ENCODE measurements around the gene XAF1.
"Not testable (repeated sequence)": the region's sequence is repeated elsewhere in the genome, so short reads cannot be mapped to it uniquely, and the experiment has no call there.

XAF1 gene

DNA sequence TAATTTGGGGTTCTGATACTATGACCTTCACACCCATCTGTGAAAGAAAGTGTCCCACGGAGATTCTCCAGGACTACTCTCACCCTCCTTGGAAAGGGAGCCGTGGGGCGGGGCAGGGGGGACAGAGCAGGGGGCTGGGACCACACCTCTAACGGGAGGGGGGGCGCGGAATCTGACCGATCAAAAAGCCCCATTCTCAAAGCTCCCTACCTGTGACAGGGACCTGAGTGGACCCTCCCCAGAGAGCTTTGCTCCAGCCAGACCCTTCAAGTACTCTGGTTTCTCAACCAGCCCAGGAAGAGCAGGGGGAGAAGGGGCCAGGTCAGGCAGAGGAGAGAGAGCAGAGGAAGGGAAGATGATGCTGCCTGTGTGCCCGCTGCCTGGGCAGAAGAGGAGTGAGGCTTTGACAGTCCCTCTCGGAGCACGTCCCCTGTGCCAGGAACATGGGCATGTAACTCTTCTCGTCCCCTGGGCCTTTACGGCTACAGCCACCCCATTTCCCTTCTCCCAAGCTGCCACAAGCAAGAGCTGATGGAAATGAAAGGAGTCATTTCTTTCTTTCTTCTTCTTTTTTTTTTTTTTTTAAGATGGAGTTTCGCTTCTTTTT, 682 bp downstream of the XAF1 start:
- Histone ChIP-seq H3K36me3 (ENCODE audit: control insufficient read depth, insufficient read depth, low read length) (no peaks in the 10 kb centered on the region), H3K9ac (ENCODE audit: low read length) (peak overlapping the region; percentile 81), H3K4me1 (ENCODE audit: control insufficient read depth, insufficient read depth, low read length) (peaks cover 18% of the 10 kb centered on the region)

DNA sequence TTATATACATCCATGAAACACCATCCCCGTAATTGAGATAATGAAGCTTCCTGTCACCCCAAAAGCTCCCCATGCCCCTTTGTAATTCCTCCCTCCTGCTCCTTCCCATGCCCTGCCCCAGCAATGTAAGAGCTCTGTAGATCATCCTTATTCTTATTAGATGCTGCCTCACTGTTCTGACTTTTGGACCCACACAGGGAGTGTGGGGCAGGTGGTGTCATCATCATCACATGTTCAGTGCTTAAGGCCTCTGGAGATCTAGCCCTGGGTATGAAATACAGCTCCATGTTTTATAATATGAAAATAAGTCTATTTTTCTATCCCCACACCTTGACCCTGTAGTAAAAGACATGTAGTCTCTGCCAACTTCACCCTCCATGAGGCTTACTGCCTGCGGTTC, 1.9 kb downstream of the XAF1 start:
- no peaks in the 10 kb centered on the region for H3K9me3 ChIP-seq (ENCODE audit: control insufficient read depth, low read length)
- H3K27me3 ChIP-seq (ENCODE audit: control insufficient read depth, insufficient read depth, low read length) = no peaks in the 10 kb centered on the region
- H3K36me3 ChIP-seq (ENCODE audit: control insufficient read depth, insufficient read depth, low read length) = peaks cover 6% of the 10 kb centered on the region
- H3K9ac ChIP-seq (ENCODE audit: low read length) = no peak overlapping the region
- peaks cover 18% of the 10 kb centered on the region for H3K4me1 ChIP-seq (ENCODE audit: control insufficient read depth, insufficient read depth, low read length)
- no peak overlapping the region for H3K4me3 ChIP-seq (ENCODE audit: low read length)

More for the DNA sequence above, 682 bp downstream of the XAF1 start:
- H3K4me3 ChIP-seq (ENCODE audit: low read length) = peak overlapping the region; percentile 74
- no peaks in the 10 kb centered on the region for H3K9me3 ChIP-seq (ENCODE audit: control insufficient read depth, low read length)
- H3K27me3 ChIP-seq (ENCODE audit: control insufficient read depth, insufficient read depth, low read length) = no peaks in the 10 kb centered on the region

DNA sequence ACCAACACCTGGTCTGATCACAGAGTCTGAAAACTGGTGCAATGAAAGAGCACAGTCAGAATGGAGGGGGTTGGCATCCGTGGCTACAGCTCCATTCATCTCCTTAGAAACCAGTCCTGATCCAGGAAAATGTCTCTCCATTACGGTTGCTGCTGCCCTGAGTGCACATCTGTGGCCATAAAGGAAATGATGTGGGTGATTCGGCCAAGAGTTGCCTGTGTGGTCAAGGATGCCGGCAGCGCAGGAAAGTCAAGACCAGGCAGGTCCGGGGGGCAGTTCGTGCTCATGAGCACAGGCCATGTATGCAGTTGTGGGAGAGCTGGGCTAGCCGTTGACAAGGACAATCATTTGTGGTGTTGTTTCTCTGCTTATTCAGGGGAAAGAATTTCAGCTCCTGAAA, 5.9 kb downstream of the XAF1 start:
- H3K4me3 ChIP-seq (ENCODE audit: low read length) = no peak overlapping the region
- peaks cover 4% of the 10 kb centered on the region for H3K4me1 ChIP-seq (ENCODE audit: control insufficient read depth, insufficient read depth, low read length)
- H3K27me3 ChIP-seq (ENCODE audit: control insufficient read depth, insufficient read depth, low read length) = no peaks in the 10 kb centered on the region
- no peak overlapping the region for H3K9ac ChIP-seq (ENCODE audit: low read length)
- H3K9me3 ChIP-seq (ENCODE audit: control insufficient read depth, low read length) = no peaks in the 10 kb centered on the region
- peaks cover 14% of the 10 kb centered on the region for H3K36me3 ChIP-seq (ENCODE audit: control insufficient read depth, insufficient read depth, low read length)

DNA sequence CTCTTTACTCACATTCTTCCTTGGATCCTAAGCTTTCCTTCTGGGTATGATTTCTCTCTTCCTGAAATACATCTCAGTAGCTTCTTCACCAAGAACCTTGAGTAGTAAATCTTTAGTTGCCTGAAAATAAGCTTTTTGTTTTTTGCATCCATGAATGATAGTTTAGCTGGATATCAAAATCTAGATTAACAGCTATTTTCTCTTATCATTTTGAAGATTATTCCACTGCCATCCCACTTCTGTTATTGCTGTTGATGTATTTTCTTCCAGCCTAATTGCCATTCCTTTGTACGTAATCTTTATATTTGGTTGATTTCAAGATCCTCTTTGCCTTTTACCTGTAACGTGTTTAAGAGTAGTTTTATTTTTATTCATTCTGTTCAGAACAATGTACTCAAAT, 12.6 kb downstream of the XAF1 start:
- no peak overlapping the region for H3K9ac ChIP-seq (ENCODE audit: low read length)
- peaks cover 23% of the 10 kb centered on the region for H3K36me3 ChIP-seq (ENCODE audit: control insufficient read depth, insufficient read depth, low read length)
- H3K9me3 ChIP-seq (ENCODE audit: control insufficient read depth, low read length) = peaks cover 4% of the 10 kb centered on the region
- no peak overlapping the region for H3K4me3 ChIP-seq (ENCODE audit: low read length)
- H3K27me3 ChIP-seq (ENCODE audit: control insufficient read depth, insufficient read depth, low read length) = no peaks in the 10 kb centered on the region
- no peaks in the 10 kb centered on the region for H3K4me1 ChIP-seq (ENCODE audit: control insufficient read depth, insufficient read depth, low read length)

DNA sequence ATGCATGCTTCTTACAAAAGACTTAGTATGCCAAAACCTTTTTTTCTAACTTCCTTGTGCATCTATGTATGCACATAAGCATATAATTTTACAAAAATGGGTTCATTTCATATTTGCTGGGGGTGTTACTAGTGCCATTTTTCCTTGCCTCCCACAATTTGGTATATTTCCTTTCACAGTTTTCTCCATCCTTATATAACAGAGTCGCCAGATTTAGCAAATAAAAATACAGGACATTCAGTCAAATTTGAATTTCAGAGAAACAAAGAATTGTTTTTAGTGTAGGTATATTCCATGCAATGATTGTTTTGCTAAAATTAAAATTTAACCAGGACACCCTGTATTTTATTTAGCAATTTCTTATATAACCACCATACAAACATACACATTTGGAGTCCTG, 16.2 kb downstream of the XAF1 start:
- no peaks in the 10 kb centered on the region for H3K4me1 ChIP-seq (ENCODE audit: control insufficient read depth, insufficient read depth, low read length)
- H3K4me3 ChIP-seq (ENCODE audit: low read length) = no peak overlapping the region
- H3K9ac ChIP-seq (ENCODE audit: low read length) = no peak overlapping the region
- H3K9me3 ChIP-seq (ENCODE audit: control insufficient read depth, low read length) = peaks cover 4% of the 10 kb centered on the region
- peaks cover 21% of the 10 kb centered on the region for H3K27me3 ChIP-seq (ENCODE audit: control insufficient read depth, insufficient read depth, low read length)
- peaks cover 17% of the 10 kb centered on the region for H3K36me3 ChIP-seq (ENCODE audit: control insufficient read depth, insufficient read depth, low read length)

DNA sequence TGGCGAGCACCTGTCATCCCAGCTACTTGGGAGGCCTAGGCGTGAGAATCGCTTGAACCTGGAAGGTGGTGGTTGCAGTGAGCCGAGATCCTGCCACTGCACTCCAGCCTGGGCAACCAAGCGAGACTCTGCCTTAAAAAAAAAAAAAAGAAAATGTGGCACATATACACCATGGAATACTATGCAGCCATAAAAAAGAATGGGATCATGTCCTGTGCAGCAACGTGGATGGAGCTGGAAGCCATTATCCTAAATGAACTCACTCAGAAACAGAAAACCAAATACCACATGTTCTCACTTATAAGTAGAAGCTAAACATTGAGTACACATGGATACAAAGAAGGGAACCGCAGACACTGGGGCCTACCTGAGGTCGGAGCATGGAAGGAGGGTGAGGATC, 19.1 kb downstream of the XAF1 start:
- H3K27me3 ChIP-seq (ENCODE audit: control insufficient read depth, insufficient read depth, low read length) = peaks cover 21% of the 10 kb centered on the region
- not testable (repeated sequence) for H3K9ac ChIP-seq (ENCODE audit: low read length); H3K9me3 ChIP-seq (ENCODE audit: control insufficient read depth, low read length); H3K4me1 ChIP-seq (ENCODE audit: control insufficient read depth, insufficient read depth, low read length); H3K4me3 ChIP-seq (ENCODE audit: low read length); H3K36me3 ChIP-seq (ENCODE audit: control insufficient read depth, insufficient read depth, low read length)

DNA sequence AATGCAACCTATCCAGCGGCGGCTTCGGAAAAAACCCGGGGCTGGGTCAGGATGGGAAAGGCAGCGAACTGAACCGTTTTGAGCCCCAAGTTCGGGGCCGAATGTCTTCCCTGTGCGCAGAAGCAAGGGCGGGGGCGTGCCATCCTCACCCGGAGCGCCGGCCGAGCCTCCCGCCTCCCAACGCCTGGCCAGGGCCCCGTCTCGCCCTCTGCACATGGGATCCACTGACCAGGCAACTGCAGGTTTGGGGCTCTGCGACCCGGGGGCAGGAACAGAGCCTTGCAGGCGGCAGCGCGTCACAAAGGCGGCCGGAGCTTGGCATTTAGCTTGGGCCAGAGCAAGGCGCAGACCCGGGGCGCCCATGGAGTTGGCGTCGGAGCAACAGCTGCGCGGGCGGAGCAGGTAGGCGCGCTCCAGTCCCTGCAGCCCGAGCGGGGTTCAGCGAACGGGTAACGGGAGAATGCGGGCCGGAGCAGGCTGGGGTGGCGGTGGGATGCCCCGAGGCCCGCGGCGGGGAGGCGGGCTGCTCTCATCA, 20.1 kb downstream of the XAF1 start, which contains the start of gene FBXO39:
Gene FBXO39 (plus strand): TSS at position 345 of the 535 bp plus-strand sequence. CDS start 3,654 bp downstream, outside the sequence.
- no peaks in the 10 kb centered on the region for H3K9me3 ChIP-seq (ENCODE audit: control insufficient read depth, low read length)
- H3K9ac ChIP-seq (ENCODE audit: low read length) = no peak within 1 kb of the TSS
- peaks cover 8% of the 10 kb centered on the region for H3K36me3 ChIP-seq (ENCODE audit: control insufficient read depth, insufficient read depth, low read length)
- peaks cover 21% of the 10 kb centered on the region for H3K27me3 ChIP-seq (ENCODE audit: control insufficient read depth, insufficient read depth, low read length)
- H3K4me1 ChIP-seq (ENCODE audit: control insufficient read depth, insufficient read depth, low read length) = no peaks in the 10 kb centered on the region
- H3K4me3 ChIP-seq (ENCODE audit: low read length) = no peak within 1 kb of the TSS

DNA sequence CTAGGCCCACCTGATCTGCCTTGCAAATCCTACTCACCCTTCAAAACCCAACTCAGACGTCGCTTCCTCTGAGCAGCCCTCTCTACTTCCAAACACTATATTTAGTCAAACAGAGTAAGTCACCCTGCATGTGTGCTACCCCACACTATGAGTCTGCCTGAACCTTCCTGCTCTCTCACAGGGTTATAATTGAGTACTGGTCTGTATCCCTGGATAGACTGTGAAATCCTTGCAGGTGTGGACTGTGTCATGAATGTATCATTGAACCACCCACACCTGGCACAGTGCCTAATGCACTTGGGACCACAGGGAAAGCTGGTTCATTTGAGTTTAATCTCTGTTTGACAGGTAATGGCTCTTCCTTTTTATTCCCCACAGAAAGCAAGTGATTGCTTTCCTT, 23.6 kb downstream of the XAF1 start:
- Histone ChIP-seq H3K27me3 (ENCODE audit: control insufficient read depth, insufficient read depth, low read length) (peaks cover 27% of the 10 kb centered on the region), H3K4me1 (ENCODE audit: control insufficient read depth, insufficient read depth, low read length) (no peaks in the 10 kb centered on the region), H3K9me3 (ENCODE audit: control insufficient read depth, low read length) (no peaks in the 10 kb centered on the region), H3K4me3 (ENCODE audit: low read length) (no peak overlapping the region), H3K36me3 (ENCODE audit: control insufficient read depth, insufficient read depth, low read length) (no peaks in the 10 kb centered on the region), H3K9ac (ENCODE audit: low read length) (no peak overlapping the region)

DNA sequence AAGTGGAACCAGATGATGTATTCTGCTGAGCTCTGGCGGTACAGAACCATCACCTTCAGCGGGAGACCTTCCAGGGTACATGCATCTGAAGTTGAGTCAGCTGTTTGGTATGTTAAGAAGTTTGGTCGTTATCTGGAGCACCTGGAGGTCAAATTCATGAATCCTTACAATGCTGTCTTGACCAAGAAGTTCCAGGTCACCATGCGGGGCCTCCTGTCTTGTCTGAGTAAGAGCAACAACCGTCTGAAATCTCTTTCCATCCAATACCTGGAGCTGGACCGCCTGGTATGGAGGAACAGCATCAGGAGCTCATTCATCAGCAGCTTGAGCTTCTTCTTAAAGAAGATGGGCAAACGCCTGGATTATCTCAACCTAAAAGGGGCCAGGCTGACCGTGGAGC, 24.2 kb downstream of the XAF1 start:
- Histone ChIP-seq H3K4me1 (ENCODE audit: control insufficient read depth, insufficient read depth, low read length) (no peaks in the 10 kb centered on the region), H3K27me3 (ENCODE audit: control insufficient read depth, insufficient read depth, low read length) (peaks cover 25% of the 10 kb centered on the region), H3K9ac (ENCODE audit: low read length) (no peak overlapping the region), H3K4me3 (ENCODE audit: low read length) (no peak overlapping the region), H3K9me3 (ENCODE audit: control insufficient read depth, low read length) (no peaks in the 10 kb centered on the region), H3K36me3 (ENCODE audit: control insufficient read depth, insufficient read depth, low read length) (no peaks in the 10 kb centered on the region)

DNA sequence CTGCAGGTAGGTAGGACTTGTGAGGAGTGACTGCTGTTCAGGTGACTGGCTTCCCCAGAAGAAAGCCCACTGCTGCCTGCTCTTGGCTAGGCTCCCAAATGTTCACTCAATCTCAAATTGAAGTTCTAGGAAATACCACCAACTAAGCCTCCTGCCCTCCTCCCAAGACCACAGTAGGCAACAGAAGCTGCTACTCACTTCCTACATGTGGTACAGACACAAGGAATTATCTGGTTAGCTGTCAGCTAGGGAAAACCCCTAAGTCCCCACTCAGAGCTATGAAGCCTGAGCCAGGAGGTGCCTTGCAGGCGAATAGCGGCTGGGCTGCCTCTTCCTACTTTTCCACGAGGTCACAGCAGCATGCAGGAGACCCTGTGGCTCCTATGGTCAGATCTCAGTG, 25.0 kb downstream of the XAF1 start:
- Histone ChIP-seq H3K4me3 (ENCODE audit: low read length) (no peak overlapping the region), H3K4me1 (ENCODE audit: control insufficient read depth, insufficient read depth, low read length) (no peaks in the 10 kb centered on the region), H3K9me3 (ENCODE audit: control insufficient read depth, low read length) (no peaks in the 10 kb centered on the region), H3K36me3 (ENCODE audit: control insufficient read depth, insufficient read depth, low read length) (no peaks in the 10 kb centered on the region), H3K9ac (ENCODE audit: low read length) (no peak overlapping the region), H3K27me3 (ENCODE audit: control insufficient read depth, insufficient read depth, low read length) (peaks cover 16% of the 10 kb centered on the region)

DNA sequence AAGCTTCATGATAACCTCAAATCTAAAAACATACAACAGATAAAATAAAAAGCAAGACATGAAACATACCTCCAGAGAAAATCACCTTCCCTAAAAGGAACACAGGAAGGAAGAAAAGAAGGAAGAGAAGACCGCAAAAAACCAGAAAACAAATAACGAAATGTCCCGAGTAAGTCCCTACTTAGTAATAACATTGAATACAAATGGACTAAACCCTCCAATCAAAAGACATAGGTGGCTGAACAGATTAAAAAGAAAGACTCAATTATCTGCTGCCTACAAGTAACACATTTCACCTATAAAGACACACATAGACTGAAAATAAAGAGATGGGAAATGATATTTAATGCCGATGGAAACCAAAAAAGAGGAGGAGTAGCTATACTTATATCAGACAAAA, 26.4 kb downstream of the XAF1 start:
- Histone ChIP-seq H3K36me3 (ENCODE audit: control insufficient read depth, insufficient read depth, low read length) (no peaks in the 10 kb centered on the region), H3K4me3 (ENCODE audit: low read length) (no peak overlapping the region), H3K9me3 (ENCODE audit: control insufficient read depth, low read length) (no peaks in the 10 kb centered on the region), H3K9ac (ENCODE audit: low read length) (no peak overlapping the region), H3K27me3 (ENCODE audit: control insufficient read depth, insufficient read depth, low read length) (peaks cover 7% of the 10 kb centered on the region), H3K4me1 (ENCODE audit: control insufficient read depth, insufficient read depth, low read length) (no peaks in the 10 kb centered on the region)

DNA sequence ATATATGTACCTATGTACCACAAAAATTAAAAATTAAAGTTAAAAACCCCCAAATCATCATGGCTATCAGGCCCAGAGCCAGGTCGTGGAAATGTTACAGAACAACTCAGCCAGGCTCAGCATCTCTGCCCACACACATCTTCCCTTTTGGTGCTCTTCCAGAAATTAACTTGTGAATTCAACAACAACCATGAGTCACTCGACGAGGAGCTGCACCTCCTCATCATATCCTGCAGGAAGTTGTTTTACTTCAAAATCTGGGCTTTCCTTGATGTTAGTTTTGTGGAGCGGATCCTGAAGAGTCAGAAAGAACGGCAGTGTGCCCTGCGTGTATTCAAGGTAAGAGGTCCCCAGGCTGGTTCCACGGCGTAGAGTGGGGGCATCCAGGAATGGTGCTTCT, 30.8 kb downstream of the XAF1 start:
- no peak overlapping the region for H3K4me3 ChIP-seq (ENCODE audit: low read length)
- no peaks in the 10 kb centered on the region for H3K36me3 ChIP-seq (ENCODE audit: control insufficient read depth, insufficient read depth, low read length)
- H3K27me3 ChIP-seq (ENCODE audit: control insufficient read depth, insufficient read depth, low read length) = peaks cover 18% of the 10 kb centered on the region
- no peaks in the 10 kb centered on the region for H3K4me1 ChIP-seq (ENCODE audit: control insufficient read depth, insufficient read depth, low read length)
- no peak overlapping the region for H3K9ac ChIP-seq (ENCODE audit: low read length)
- H3K9me3 ChIP-seq (ENCODE audit: control insufficient read depth, low read length) = no peaks in the 10 kb centered on the region

All from mucosa of stomach (tissue), 1 donor.